IMR-90 (cell line): Measurements from ENCODE around the gene ABI3. TPM values are rescaled to one million over a fixed set of nuclear protein-coding genes. Genes with fewer than 3 reads are reported as not detected.
A peak's percentile ranks its signal among the peaks of the same experiment; 100 is the strongest.

Source experiments
- ATAC-seq: fragments of 200-7000 bp; cut with Tn5 transposase; 2 replicates; pipeline ENCODE4 v1.9.1; 2020; ENCODE audit warnings: low read depth, mild to moderate bottlenecking, moderate library complexity
- BruUV-seq: library from RNA; stranded (reverse); fragments of 400-500 nt; replicated peaks from 2 replicates; lab custom pipeline; 2021; lab: Mats Ljungman, UMichigan
- CTCF ChIA-PET: fragments of 300-600 bp; formaldehyde crosslinking; extraction: SDS; loops from one replicate; lab custom pipeline; 2021; ENCODE audit warnings: antibody characterized with exemption; lab: Yijun Ruan, JAX
- POLR2A ChIA-PET: fragments of 300-600 bp; sonication (Branson Sonifier 250); formaldehyde crosslinking; loops from one replicate; lab custom pipeline; 2022; ENCODE audit warnings: antibody characterized with exemption; ENCODE audit not compliant: unreplicated experiment; lab: Charles Lee
- DNase-seq: peaks from one replicate; pipeline ENCODE4 v3.0.0; 2013
- H2AFZ ChIP-seq: replicated peaks from 2 replicates; pipeline ENCODE3; 2013; ENCODE audit warnings: low read length, mild to moderate bottlenecking; ENCODE audit not compliant: poor library complexity
- H2AK5ac ChIP-seq: 2 replicates; pipeline ENCODE4 v1.6.1; 2013; ENCODE audit warnings: low read depth, low read length, inconsistent platforms
- H2AK9ac ChIP-seq: replicated peaks from 2 replicates; pipeline ENCODE3; 2013; ENCODE audit warnings: mild to moderate bottlenecking, low read depth, low read length, moderate library complexity; ENCODE audit not compliant: poor library complexity
- H2BK120ac ChIP-seq: 2 replicates; pipeline ENCODE4 v1.6.1; 2013; ENCODE audit warnings: low read depth, low read length, inconsistent platforms
- H2BK15ac ChIP-seq: 3 replicates; pipeline ENCODE4 v1.6.1; 2013; ENCODE audit warnings: low read depth, low read length, inconsistent platforms
- H2BK20ac ChIP-seq: 2 replicates; pipeline ENCODE4 v1.6.1; 2013; ENCODE audit warnings: low read depth, mild to moderate bottlenecking, inconsistent platforms, low read length, moderate library complexity
- H2BK5ac ChIP-seq: 2 replicates; pipeline ENCODE4 v1.6.1; 2013; ENCODE audit warnings: mild to moderate bottlenecking, low read depth, low read length, inconsistent platforms; ENCODE audit not compliant: poor library complexity, severe bottlenecking
- H3K14ac ChIP-seq: replicated peaks from 2 replicates; pipeline ENCODE4 v1.6.1; 2013; ENCODE audit warnings: low read depth, low read length, inconsistent platforms
- H3K18ac ChIP-seq: 2 replicates; pipeline ENCODE4 v1.6.1; 2013; ENCODE audit warnings: low read depth, low read length, control low read depth
- H3K23ac ChIP-seq: 2 replicates; pipeline ENCODE4 v1.6.1; 2013; ENCODE audit warnings: low read depth, low read length, inconsistent platforms
- H3K27ac ChIP-seq: 2 replicates; pipeline ENCODE4 v1.5.1; 2013; ENCODE audit warnings: mild to moderate bottlenecking, control low read depth, low read length; ENCODE audit not compliant: insufficient read depth
- H3K27me3 ChIP-seq: 2 replicates; pipeline ENCODE4 v1.6.1; 2013; ENCODE audit warnings: low read length; ENCODE audit not compliant: control insufficient read depth, insufficient read depth
- H3K36me3 ChIP-seq: 2 replicates; pipeline ENCODE4 v1.6.1; 2013; ENCODE audit warnings: low read length, mixed read lengths; ENCODE audit not compliant: control insufficient read depth, insufficient read depth
- H3K4ac ChIP-seq: 2 replicates; pipeline ENCODE4 v1.6.1; 2013; ENCODE audit warnings: low read depth, low read length, inconsistent platforms
- H3K4me1 ChIP-seq: 2 replicates; pipeline ENCODE4 v1.6.1; 2013; ENCODE audit warnings: low read length, mixed read lengths; ENCODE audit not compliant: control insufficient read depth, insufficient read depth
- H3K4me2 ChIP-seq: 2 replicates; pipeline ENCODE4 v1.6.1; 2013; ENCODE audit warnings: low read depth, mild to moderate bottlenecking, control low read depth, low read length, moderate library complexity
- H3K4me3 ChIP-seq: 2 replicates; pipeline ENCODE4 v1.5.1; 2013; ENCODE audit warnings: low read depth, mild to moderate bottlenecking, control low read depth, low read length, moderate library complexity; ENCODE audit not compliant: insufficient read depth
- H3K56ac ChIP-seq: 2 replicates; pipeline ENCODE4 v1.6.1; 2013; ENCODE audit warnings: low read length, inconsistent platforms; ENCODE audit not compliant: insufficient read depth; ENCODE audit errors: extremely low read depth
- H3K79me1 ChIP-seq, 2 experiments: 2 replicates each; pipeline ENCODE4 v1.6.1; 2013; ENCODE audit warnings: low read length in 2 of 2, inconsistent platforms in 1 of 2, low read depth in 1 of 2
- H3K9ac ChIP-seq: 2 replicates; pipeline ENCODE4 v1.6.1; 2013; ENCODE audit warnings: low read depth, low read length, control low read depth
- H3K9me1 ChIP-seq: 2 replicates; pipeline ENCODE4 v1.6.1; 2013; ENCODE audit warnings: low read length, inconsistent platforms; ENCODE audit not compliant: insufficient read depth
- H3K9me3 ChIP-seq: 2 replicates; pipeline ENCODE4 v1.6.1; 2013; ENCODE audit warnings: low read length; ENCODE audit not compliant: control insufficient read depth, insufficient read depth
- H4K20me1 ChIP-seq: 2 replicates; pipeline ENCODE4 v1.6.1; 2013; ENCODE audit warnings: low read length, inconsistent platforms; ENCODE audit not compliant: insufficient read depth
- H4K5ac ChIP-seq: 2 replicates; pipeline ENCODE4 v1.6.1; 2013; ENCODE audit warnings: mild to moderate bottlenecking, low read depth, low read length, control low read depth
- H4K8ac ChIP-seq, 2 experiments: 2 replicates each; pipeline ENCODE4 v1.6.1; 2013; ENCODE audit warnings: low read depth in 2 of 2, low read length in 2 of 2, control low read depth in 1 of 2, inconsistent platforms in 1 of 2
- H4K91ac ChIP-seq: 2 replicates; pipeline ENCODE4 v1.6.1; 2013; ENCODE audit warnings: low read depth, low read length, inconsistent platforms; ENCODE audit not compliant: insufficient read depth
- BHLHE40 ChIP-seq: fragments of 150-350 bp; IDR thresholded peaks from 2 replicates; pipeline ENCODE4 v1.6.1; 2016; ENCODE audit warnings: mild to moderate bottlenecking, low read depth, low read length
- POLR2A ChIP-seq: IDR thresholded peaks from 2 replicates; pipeline ENCODE4 v1.6.1; 2012; ENCODE audit warnings: mild to moderate bottlenecking, low read depth, low read length
- RAD21 ChIP-seq: IDR thresholded peaks from 2 replicates; pipeline ENCODE4 v1.6.1; 2012; ENCODE audit warnings: low read length, improper control_type of control experiment
- SMC3 ChIP-seq: fragments of 150-350 bp; IDR thresholded peaks from 2 replicates; pipeline ENCODE4 v1.6.1; 2016; ENCODE audit warnings: low read depth, mild to moderate bottlenecking, antibody characterized with exemption, low read length, moderate library complexity
- WGBS, 2 experiments: methylation state at CpG; one replicate each; pipeline versions ENCODE4 v1.1.5 to v1.1.7; 2013; ENCODE audit warnings: missing lambda C conversion rate in 2 of 2; ENCODE audit not compliant: insufficient read length in 1 of 2; ENCODE audit errors: extremely low coverage in 2 of 2; 5-methylcytosine and 5-hydroxymethylcytosine counted together
- dilution Hi-C: fragments of 300-500 bp; cut with HindIII; formaldehyde crosslinking; loops from one replicate; pipeline ENCODE4 v1.14.3; 2018; ENCODE audit warnings: low sequenced_read_pairs; ENCODE audit not compliant: unreplicated experiment
- in situ Hi-C: fragments of 300-500 bp; cut with MboI; formaldehyde crosslinking; loops from 3 replicates; pipeline ENCODE4 v1.14.3; 2019; ENCODE audit warnings: low sequenced_read_pairs, inconsistent platforms, mixed read lengths
- intact Hi-C: fragments of 100-400 bp; cut with micrococcal nuclease; formaldehyde crosslinking; loops from 2 replicates; pipeline ENCODE4 v1.10.0; 2022
- polyA plus RNA-seq, 3 experiments: library from polyadenylated mRNA; depleted of rRNA; stranded (reverse); fragments of >200 nt; gene quantifications; 2 replicates each; pipeline ENCODE4 v1.2.3, GENCODE V29; 2012; ENCODE audit warnings: low replicate concordance in 1 of 3
- total RNA-seq: library from RNA; depleted of rRNA; stranded (reverse); fragments of >200 nt; gene quantifications from 2 replicates; pipeline ENCODE4 v1.2.3, GENCODE V29; 2012
- TF ChIP-seq, protein P1 (sequence below): fragments of 150-350 bp; IDR thresholded peaks from 2 replicates; pipeline ENCODE4 v1.6.1; 2017; ENCODE audit warnings: mild to moderate bottlenecking, antibody characterized with exemption, low read length, low read depth
- TF ChIP-seq, protein P2 (sequence below): conservative IDR thresholded peaks from 2 replicates; pipeline ENCODE4 v1.5.1; 2012; ENCODE audit warnings: mild to moderate bottlenecking, low read depth, low read length, improper control_type of control experiment

The ABI3 gene
- total and polyA plus RNA-seq, 2 of the 4 experiments (the other 2 are of a cell fraction): 1.1 to 1.2 TPM

GRCh38 chr17:49227436-49228261 is 17.1 kb downstream of the ABI3 start:
- Histone ChIP-seq H3K14ac (no peak overlapping the region), H2AK9ac (no peak overlapping the region), H3K4me2 (no peak overlapping the region), H2BK15ac (no peak overlapping the region), H3K27ac (no peak overlapping the region), H3K4ac (no peak overlapping the region), H3K4me1 (no peaks in the 10 kb centered on the region; the same call in 1 of the 2 replicates), H4K91ac (no peak overlapping the region), H2BK5ac (no peak overlapping the region), H3K4me3 (no peak overlapping the region), H2AK5ac (no peak overlapping the region), H3K9me1 (no peaks in the 10 kb centered on the region), H2BK20ac (no peak overlapping the region), H3K79me1 (no peaks in the 10 kb centered on the region), H4K20me1 (no peaks in the 10 kb centered on the region), H2AFZ (no peak overlapping the region), H3K36me3 (no peaks in the 10 kb centered on the region), H4K8ac (no peak overlapping the region), H3K56ac (no peak overlapping the region), H3K9me3 (no peaks in the 10 kb centered on the region), H3K9ac (no peak overlapping the region), H4K5ac (no peak overlapping the region), H3K27me3 (peaks cover 48% of the 10 kb centered on the region), H3K18ac (no peak overlapping the region), H3K23ac (no peak overlapping the region), H2BK120ac (no peak overlapping the region)
- BruUV-seq: no TSS peak
- intact Hi-C loops: loop anchor here (1.0 to 5.0 kb wide), 3 partner anchors 35 to 165 kb away; no protein-coding TSS in a partner anchor
- ATAC-seq (peak; percentile 46), DNase-seq (peak; percentile 59)
- dilution Hi-C loops: no loop called here
- in situ Hi-C loops: no loop called here
- TF ChIP-seq RAD21 (peak; percentile 77), POLR2A (no peak), SMC3 (peak; percentile 69), BHLHE40 (no peak)
- TF ChIP-seq, protein P1, sequence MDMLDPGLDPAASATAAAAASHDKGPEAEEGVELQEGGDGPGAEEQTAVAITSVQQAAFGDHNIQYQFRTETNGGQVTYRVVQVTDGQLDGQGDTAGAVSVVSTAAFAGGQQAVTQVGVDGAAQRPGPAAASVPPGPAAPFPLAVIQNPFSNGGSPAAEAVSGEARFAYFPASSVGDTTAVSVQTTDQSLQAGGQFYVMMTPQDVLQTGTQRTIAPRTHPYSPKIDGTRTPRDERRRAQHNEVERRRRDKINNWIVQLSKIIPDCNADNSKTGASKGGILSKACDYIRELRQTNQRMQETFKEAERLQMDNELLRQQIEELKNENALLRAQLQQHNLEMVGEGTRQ: no peak
- TF ChIP-seq, protein P2, sequence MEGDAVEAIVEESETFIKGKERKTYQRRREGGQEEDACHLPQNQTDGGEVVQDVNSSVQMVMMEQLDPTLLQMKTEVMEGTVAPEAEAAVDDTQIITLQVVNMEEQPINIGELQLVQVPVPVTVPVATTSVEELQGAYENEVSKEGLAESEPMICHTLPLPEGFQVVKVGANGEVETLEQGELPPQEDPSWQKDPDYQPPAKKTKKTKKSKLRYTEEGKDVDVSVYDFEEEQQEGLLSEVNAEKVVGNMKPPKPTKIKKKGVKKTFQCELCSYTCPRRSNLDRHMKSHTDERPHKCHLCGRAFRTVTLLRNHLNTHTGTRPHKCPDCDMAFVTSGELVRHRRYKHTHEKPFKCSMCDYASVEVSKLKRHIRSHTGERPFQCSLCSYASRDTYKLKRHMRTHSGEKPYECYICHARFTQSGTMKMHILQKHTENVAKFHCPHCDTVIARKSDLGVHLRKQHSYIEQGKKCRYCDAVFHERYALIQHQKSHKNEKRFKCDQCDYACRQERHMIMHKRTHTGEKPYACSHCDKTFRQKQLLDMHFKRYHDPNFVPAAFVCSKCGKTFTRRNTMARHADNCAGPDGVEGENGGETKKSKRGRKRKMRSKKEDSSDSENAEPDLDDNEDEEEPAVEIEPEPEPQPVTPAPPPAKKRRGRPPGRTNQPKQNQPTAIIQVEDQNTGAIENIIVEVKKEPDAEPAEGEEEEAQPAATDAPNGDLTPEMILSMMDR: peak; percentile 79
- CTCF ChIA-PET: interaction anchor here (0.5 to 2.4 kb wide), 8 partner anchors 23 to 422 kb away, joined by 3 to 12 read pairs (median 3); no protein-coding TSS in a partner anchor
- POLR2A ChIA-PET: no interaction called here
- no CpG with 5 or more reads among the region's 5 CpGs for WGBS, 2 experiments
